ENCODE results near the gene PHIP. TPM values are rescaled to one million over a fixed set of nuclear protein-coding genes. Genes with fewer than 3 reads are reported as not detected.

PHIP gene
- total and polyA plus RNA-seq, 9 of the 15 experiments (the other 6 are each of a cell fraction or from before 2014, with no cell fraction given) = 8.1 to 36.3 (median 16.5) TPM

- TF ChIP-seq SP2 (IDR thresholded peaks at IDR 0.05; ENCODE audit: extremely low read depth, low read depth, low read length, poor library complexity, severe bottlenecking) (no peak), SIX5 (IDR thresholded peaks at IDR 0.05; ENCODE audit: borderline replicate concordance in 1 of 2, insufficient read depth in 1 of 2, low read depth in 1 of 2, low read length in 2 of 2) (no peak), KDM4B (IDR thresholded peaks at IDR 0.05; ENCODE audit: borderline replicate concordance in 2 of 2, low read depth in 1 of 2) (no peak), ADNP (tag; IDR thresholded peaks at IDR 0.05) (no peak), NR3C1 (CRISPR knock-in tag; IDR thresholded peaks at IDR 0.05) (no peak)
- TF ChIP-seq, protein P1, sequence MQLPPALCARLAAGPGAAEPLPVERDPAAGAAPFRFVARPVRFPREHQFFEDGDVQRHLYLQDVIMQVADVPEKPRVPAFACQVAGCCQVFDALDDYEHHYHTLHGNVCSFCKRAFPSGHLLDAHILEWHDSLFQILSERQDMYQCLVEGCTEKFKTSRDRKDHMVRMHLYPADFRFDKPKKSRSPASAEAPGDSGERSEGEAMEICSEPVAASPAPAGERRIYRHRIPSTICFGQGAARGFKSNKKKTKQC (CRISPR knock-in tag; IDR thresholded peaks at IDR 0.05) = no peak
- TF ChIP-seq, protein P2, sequence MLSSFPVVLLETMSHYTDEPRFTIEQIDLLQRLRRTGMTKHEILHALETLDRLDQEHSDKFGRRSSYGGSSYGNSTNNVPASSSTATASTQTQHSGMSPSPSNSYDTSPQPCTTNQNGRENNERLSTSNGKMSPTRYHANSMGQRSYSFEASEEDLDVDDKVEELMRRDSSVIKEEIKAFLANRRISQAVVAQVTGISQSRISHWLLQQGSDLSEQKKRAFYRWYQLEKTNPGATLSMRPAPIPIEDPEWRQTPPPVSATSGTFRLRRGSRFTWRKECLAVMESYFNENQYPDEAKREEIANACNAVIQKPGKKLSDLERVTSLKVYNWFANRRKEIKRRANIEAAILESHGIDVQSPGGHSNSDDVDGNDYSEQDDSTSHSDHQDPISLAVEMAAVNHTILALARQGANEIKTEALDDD (IDR thresholded peaks at IDR 0.05) = no peak
- TF ChIP-seq, protein P3, sequence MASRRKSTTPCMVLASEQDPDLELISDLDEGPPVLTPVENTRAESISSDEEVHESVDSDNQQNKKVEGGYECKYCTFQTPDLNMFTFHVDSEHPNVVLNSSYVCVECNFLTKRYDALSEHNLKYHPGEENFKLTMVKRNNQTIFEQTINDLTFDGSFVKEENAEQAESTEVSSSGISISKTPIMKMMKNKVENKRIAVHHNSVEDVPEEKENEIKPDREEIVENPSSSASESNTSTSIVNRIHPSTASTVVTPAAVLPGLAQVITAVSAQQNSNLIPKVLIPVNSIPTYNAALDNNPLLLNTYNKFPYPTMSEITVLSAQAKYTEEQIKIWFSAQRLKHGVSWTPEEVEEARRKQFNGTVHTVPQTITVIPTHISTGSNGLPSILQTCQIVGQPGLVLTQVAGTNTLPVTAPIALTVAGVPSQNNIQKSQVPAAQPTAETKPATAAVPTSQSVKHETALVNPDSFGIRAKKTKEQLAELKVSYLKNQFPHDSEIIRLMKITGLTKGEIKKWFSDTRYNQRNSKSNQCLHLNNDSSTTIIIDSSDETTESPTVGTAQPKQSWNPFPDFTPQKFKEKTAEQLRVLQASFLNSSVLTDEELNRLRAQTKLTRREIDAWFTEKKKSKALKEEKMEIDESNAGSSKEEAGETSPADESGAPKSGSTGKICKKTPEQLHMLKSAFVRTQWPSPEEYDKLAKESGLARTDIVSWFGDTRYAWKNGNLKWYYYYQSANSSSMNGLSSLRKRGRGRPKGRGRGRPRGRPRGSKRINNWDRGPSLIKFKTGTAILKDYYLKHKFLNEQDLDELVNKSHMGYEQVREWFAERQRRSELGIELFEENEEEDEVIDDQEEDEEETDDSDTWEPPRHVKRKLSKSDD (conservative IDR thresholded peaks at IDR 0.05; ENCODE audit: low read length) = no peak
Measured at GRCh38 chr6:78962448-78962847, 115.6 kb downstream of the PHIP start (continued).

Data from K562 (cell line).